Effector CD8-positive, alpha-beta T cell (primary cell): ENCODE data around the gene OR11H12.
"Not testable (repeated sequence)": the region's sequence is repeated elsewhere in the genome, so short reads cannot be mapped to it uniquely, and the experiment has no call there.

Source experiments
- DNase-seq: peaks from one replicate; lab custom pipeline; 2025; lab: John Stamatoyannopoulos, UW
- total RNA-seq, 4 experiments: gene quantifications; one replicate each; lab custom pipeline; 2026; lab: John Stamatoyannopoulos, UW

Gene OR11H12, protein sequence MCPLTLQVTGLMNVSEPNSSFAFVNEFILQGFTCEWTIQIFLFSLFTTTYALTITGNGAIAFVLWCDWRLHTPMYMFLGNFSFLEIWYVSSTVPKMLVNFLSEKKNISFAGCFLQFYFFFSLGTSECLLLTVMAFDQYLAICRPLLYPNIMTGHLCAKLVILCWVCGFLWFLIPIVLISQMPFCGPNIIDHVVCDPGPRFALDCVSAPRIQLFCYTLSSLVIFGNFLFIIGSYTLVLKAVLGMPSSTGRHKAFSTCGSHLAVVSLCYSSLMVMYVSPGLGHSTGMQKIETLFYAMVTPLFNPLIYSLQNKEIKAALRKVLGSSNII
- total RNA-seq, result 0 reads per million in 4 experiments

DNA sequence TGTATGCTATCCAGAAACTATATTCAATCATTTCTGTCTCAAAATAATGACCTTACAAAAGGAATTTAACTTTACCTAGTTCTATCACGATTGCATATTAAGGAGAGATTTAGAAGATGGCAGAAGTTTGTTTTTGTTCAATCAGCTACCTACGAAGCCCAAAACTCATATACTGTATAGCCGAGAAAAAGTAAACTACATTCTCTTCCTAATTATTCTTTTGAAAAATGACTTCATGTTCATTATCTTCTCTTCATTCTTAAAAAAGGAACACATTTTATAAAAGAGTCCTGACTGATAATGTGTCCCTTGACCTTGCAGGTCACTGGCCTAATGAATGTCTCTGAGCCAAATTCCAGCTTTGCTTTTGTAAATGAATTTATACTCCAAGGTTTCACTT is at the start of gene OR11H12:
OR11H12 (plus strand) TSS at position 301 of the 400 bp plus-strand sequence; CDS start at position 301, 0 bp downstream.
- DNase-seq, result not testable (repeated sequence)

DNA sequence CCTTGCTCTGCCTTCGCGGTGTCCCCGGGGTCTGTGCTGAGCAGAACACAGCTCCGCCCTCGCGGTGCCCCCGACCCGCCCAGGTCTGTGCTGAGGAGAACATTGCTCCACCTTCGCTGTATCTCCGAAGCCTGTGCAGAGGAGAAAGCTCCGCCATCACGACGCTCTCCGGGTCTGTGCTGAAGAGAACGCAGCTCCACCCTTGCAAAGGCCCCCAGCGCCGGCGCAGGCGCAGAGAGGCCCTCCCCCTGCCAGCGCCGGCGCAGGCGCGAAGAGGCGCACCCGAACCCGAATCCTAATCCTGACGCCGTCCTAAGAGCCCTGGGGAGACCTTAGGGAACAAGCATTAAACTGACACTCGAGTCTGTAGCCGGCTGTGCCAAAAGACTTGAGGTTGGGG is 18.0 kb upstream of the OR11H12 start:
- DNase-seq, result not testable (repeated sequence)

DNA sequence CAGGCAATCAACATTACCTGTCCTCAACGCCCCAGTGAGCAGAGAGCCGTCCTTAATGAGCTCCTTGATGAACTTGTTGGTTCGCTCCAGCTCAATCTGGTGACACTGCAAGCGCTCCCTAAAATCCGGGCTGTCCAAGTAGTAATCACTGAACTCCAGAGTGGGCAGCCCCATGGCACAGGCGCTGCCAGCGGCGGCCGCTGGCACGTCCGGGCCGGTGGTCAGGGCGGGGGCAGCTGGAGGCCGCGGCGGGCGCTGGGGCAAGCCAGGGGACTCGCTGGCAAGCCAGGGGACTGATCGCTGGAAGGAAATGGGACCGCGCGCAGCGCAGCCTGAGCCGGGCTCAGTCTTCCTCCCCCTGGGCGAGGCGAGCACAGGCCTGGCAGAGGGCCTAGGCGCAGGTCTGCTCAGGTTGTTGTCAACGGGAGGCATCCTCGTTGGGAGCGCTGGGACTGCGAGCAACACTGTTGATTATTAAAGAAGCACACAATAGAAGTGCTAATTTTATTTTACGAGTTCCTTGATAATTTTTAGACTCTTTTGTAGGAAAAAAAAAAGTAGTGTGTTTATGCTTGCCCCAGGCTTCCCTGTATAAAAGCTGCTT is 25.8 kb downstream of the OR11H12 start:
- DNase-seq, result not testable (repeated sequence)

DNA sequence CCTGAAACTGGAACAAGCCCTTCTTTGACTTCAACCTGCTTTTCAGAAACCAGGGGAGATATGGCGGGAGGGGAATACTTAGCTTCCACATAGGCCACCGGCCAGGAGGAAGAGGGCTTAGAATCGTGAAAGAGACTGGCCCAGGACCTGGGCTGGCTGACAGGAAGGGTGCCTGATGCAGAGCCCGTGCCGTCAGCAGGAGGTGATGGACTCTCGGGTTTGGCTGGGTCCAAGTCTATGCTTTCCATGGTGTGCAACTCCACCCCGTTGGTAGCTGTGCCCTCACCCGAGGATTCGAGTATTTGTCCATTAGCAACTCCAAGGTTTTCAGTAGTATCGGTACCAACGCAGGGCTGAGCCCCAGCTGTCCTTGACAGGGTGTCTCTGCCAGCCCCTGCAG is 35.1 kb downstream of the OR11H12 start:
- DNase-seq, result not testable (repeated sequence)

DNA sequence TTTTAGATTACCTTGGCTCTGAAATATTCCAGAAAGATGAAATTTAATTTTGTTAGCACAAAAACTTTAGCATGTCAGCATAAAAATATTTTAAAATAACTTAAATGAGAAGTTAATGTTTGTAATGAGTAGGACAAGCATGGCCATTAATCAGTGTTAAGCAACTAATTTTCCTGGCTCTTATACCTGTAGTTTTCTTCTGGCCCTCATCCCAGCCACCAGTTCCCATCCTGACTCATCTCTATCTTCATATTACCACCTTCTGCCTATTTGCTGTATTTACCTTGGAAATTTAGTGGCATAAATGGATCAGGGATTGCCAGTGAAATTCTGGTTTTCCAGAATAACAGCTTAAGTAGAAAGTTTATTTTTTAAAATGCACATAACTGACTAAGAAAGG is 37.1 kb downstream of the OR11H12 start:
- DNase-seq, result not testable (repeated sequence)

DNA sequence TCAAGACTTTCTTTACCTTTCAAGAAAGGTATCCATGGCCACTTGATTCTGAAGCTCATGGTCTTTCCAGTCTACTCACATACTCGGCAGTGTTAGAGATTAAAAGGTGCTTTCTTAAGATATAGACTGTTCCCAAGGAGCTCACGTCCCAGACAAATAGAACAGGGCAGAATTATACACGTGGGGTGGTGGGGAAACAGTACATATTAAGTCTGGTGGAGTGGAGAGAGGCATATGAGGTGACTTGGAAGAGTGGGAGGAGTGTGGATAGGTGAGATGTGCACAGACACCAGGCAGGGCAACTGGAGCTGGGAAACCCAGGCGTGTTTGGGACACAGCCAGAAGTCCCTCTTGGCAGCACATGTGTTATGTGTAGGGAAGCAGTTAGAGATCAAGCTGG is 37.9 kb downstream of the OR11H12 start:
- DNase-seq, result not testable (repeated sequence)

DNA sequence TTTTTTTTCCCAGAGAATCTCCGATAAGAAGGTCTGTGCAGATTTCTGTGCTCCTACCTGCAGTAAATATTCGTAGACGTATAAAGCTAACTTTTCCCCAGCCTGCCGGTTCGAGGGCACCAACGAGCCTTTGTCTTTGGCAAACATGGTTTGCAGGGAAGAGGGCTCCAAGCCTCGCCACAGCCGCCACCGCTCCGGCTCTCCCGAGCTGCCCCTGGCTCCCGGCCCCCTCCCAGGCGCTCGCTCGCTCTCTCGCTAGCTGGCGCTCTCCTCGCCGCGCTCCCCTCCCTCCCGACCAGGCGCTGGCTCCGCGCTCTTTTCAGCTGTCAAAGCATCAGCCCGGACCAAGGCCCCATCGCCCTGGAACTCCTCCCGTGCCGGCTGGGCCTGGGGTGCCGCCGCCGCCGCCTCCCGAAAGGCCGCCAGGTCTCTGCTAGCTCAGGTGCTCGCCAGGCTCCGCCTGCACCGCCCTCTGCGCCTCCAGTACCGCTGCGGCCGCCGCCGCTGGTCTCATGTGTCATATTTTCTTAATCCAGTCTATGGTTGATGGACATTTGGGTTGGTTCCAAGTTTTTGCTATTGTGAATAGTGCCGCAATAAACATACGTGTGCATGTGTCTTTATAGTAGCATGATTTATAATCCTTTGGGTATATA is 45.3 kb downstream of the OR11H12 start:
- DNase-seq, result not testable (repeated sequence)
